H1 (cell line): ENCODE data around the gene VPS9D1.

ENCODE experiments used
- ATF3 ChIP-seq: IDR thresholded peaks from 2 replicates; pipeline ENCODE4 v1.6.1; 2011; ENCODE audit warnings: low read depth, mild to moderate bottlenecking, low read length; ENCODE audit not compliant: insufficient read depth
- BRCA1 ChIP-seq: IDR thresholded peaks from 2 replicates; pipeline ENCODE4 v1.6.1; 2012; ENCODE audit warnings: low read depth, low read length, improper control_type of control experiment
- CTCF ChIP-seq, 3 experiments: IDR thresholded peaks; 1 replicate in 2 of 3; 2 replicates in 1 of 3; pipeline versions ENCODE4 v1.5.1 to v1.6.1; 2011; ENCODE audit warnings: low read length in 3 of 3, mild to moderate bottlenecking in 3 of 3, inconsistent platforms in 2 of 3, low read depth in 1 of 3, moderate library complexity in 1 of 3; ENCODE audit not compliant: insufficient read depth in 1 of 3; ENCODE audit errors: control extremely low read depth in 1 of 3
- E2F6 ChIP-seq: IDR thresholded peaks from 2 replicates; pipeline ENCODE4 v1.6.1; 2012; ENCODE audit warnings: inconsistent platforms
- EP300 ChIP-seq, 2 experiments: IDR thresholded peaks; 1 replicate in 1 of 2; 2 replicates in 1 of 2; pipeline ENCODE4 v1.6.1; 2011 to 2012; ENCODE audit warnings: low read depth in 2 of 2, low read length in 2 of 2, mild to moderate bottlenecking in 2 of 2, borderline replicate concordance in 1 of 2, inconsistent platforms in 1 of 2, moderate library complexity in 1 of 2
- EZH2 ChIP-seq: fragments of 200-600 bp; sonication (generic); IDR thresholded peaks from 2 replicates; pipeline ENCODE4 v1.7.1; 2012; ENCODE audit warnings: low read depth, mild to moderate bottlenecking, moderate library complexity, low read length, inconsistent platforms; ENCODE audit not compliant: severe bottlenecking
- FOSL1 ChIP-seq: IDR thresholded peaks from 2 replicates; pipeline ENCODE4 v1.6.1; 2011; ENCODE audit warnings: mild to moderate bottlenecking, low read depth, low read length, moderate library complexity; ENCODE audit not compliant: insufficient read depth
- KDM1A ChIP-seq: fragments of 200-600, 300-600 bp; sonication (generic); IDR thresholded peaks from 2 replicates; pipeline ENCODE4 v1.7.1; 2016; ENCODE audit warnings: mild to moderate bottlenecking, low read length, borderline replicate concordance
- POLR2A ChIP-seq, 2 experiments: IDR thresholded peaks; 1 replicate in 1 of 2; 2 replicates in 1 of 2; pipeline ENCODE4 v1.6.1; 2011; ENCODE audit warnings: low read depth in 2 of 2, low read length in 2 of 2, mild to moderate bottlenecking in 2 of 2; ENCODE audit errors: control extremely low read depth in 1 of 2
- RAD21 ChIP-seq, 2 experiments: IDR thresholded peaks in 1 of 2; conservative IDR thresholded peaks in 1 of 2; 2 replicates each; pipeline ENCODE4 v1.6.1; 2011; ENCODE audit warnings: low read depth in 2 of 2, low read length in 2 of 2, improper control_type of control experiment in 1 of 2, inconsistent platforms in 1 of 2, mild to moderate bottlenecking in 1 of 2, moderate library complexity in 1 of 2
- SAP30 ChIP-seq: fragments of 300-600 bp; sonication (generic); IDR thresholded peaks from 2 replicates; pipeline ENCODE4 v1.7.1; 2012; ENCODE audit warnings: low read length, moderate library complexity, mild to moderate bottlenecking, inconsistent platforms; ENCODE audit not compliant: insufficient read depth, insufficient replicate concordance
- SIN3A ChIP-seq, 2 experiments: IDR thresholded peaks in 1 of 2; conservative IDR thresholded peaks in 1 of 2; 2 replicates each; pipeline ENCODE4 v1.6.1; 2011 to 2012; ENCODE audit warnings: low read length in 2 of 2, improper control_type of control experiment in 1 of 2, low read depth in 1 of 2, mild to moderate bottlenecking in 1 of 2
- TAF7 ChIP-seq: optimal IDR thresholded peaks from 2 replicates; pipeline ENCODE3; 2011; ENCODE audit warnings: low read depth, mild to moderate bottlenecking, inconsistent platforms, low read length, moderate library complexity, borderline replicate concordance
- USF2 ChIP-seq: IDR thresholded peaks from 2 replicates; pipeline ENCODE4 v1.6.1; 2011; ENCODE audit warnings: low read length, improper control_type of control experiment

- TF ChIP-seq USF2 (no peak), FOSL1 (no peak), SIN3A (conservative IDR thresholded peaks at IDR 0.05 in 1 of 2, IDR thresholded peaks at IDR 0.05 in 1 of 2; ENCODE audit: low read depth in 1 of 2, low read length in 2 of 2) (no peak), ATF3 (no peak), EP300 (IDR thresholded peaks at IDR 0.05; ENCODE audit: borderline replicate concordance in 1 of 2, low read depth in 2 of 2, low read length in 2 of 2) (no peak), SAP30 (no peak), POLR2A (IDR thresholded peaks at IDR 0.05; ENCODE audit: control extremely low read depth in 1 of 2, low read depth in 2 of 2, low read length in 2 of 2) (no peak), KDM1A (no peak), RAD21 (IDR thresholded peaks at IDR 0.05 in 1 of 2, conservative IDR thresholded peaks at IDR 0.05 in 1 of 2; ENCODE audit: low read depth in 2 of 2, low read length in 2 of 2) (no peak), TAF7 (no peak), CTCF (IDR thresholded peaks at IDR 0.05; ENCODE audit: control extremely low read depth in 1 of 3, insufficient read depth in 1 of 3, low read depth in 1 of 3, low read length in 3 of 3) (no peak), E2F6 (no peak), BRCA1 (no peak), EZH2 (no peak)
Observed at GRCh38 chr16:89661215-89661614, 59.5 kb downstream of the VPS9D1 start.
